ENCODE results near the gene P2RX5. TPM values are rescaled to one million over a fixed set of nuclear protein-coding genes. Genes with fewer than 3 reads are reported as not detected.
A peak's percentile ranks its signal among the peaks of the same experiment; 100 is the strongest.

P2RX5 gene
- total RNA-seq, 2 experiments from 2014 or later, result 69.7 to 77.5 TPM

GRCh38 chr17:3682033-3682432, 13.9 kb downstream of the P2RX5 start:
- Mint-ChIP-seq H3K36me3 (ENCODE audit: low read depth) (peaks cover 11% of the 10 kb centered on the region), H3K4me3 (no peak overlapping the region), H3K27me3 (no peaks in the 10 kb centered on the region), H3K9me3 (ENCODE audit: low read depth) (no peaks in the 10 kb centered on the region), H3K27ac (peak overlapping the region; percentile 4), H3K4me1 (peaks cover 10% of the 10 kb centered on the region)
- intact Hi-C loops (cut with DNase I, micrococcal nuclease), result loop anchor here (2.0 kb wide), 4 partner anchors 29 to 145 kb away; partner anchors contain the start of gene HASPIN (in 2 of the 2)
- ChIA-PET POLR2A (no interaction called here), CTCF (interaction anchor here (0.6 to 1.9 kb wide), 8 partner anchors 11 to 56 kb away, joined by 3 to 22 read pairs (median 3); partner anchors contain the start of genes HASPIN and P2RX5)
- ATAC-seq (no peak), DNase-seq (no peak)

GRCh38 chr17:3681565-3681964, 14.4 kb downstream of the P2RX5 start:
- DNase-seq (no peak), ATAC-seq (no peak)
- no peak overlapping the region for H3K27ac Mint-ChIP-seq
- H3K4me1 Mint-ChIP-seq, result peaks cover 10% of the 10 kb centered on the region
- ChIA-PET POLR2A (no interaction called here), CTCF (no interaction called here)
- intact Hi-C loops (cut with DNase I, micrococcal nuclease), result no loop called here
- no peaks in the 10 kb centered on the region for H3K27me3 Mint-ChIP-seq
- no peak overlapping the region for H3K4me3 Mint-ChIP-seq
- peaks cover 11% of the 10 kb centered on the region for H3K36me3 Mint-ChIP-seq (ENCODE audit: low read depth)
- no peaks in the 10 kb centered on the region for H3K9me3 Mint-ChIP-seq (ENCODE audit: low read depth)

- Mint-ChIP-seq H3K36me3 (ENCODE audit: low read depth) (peaks cover 11% of the 10 kb centered on the region), H3K4me1 (peaks cover 10% of the 10 kb centered on the region), H3K4me3 (no peak overlapping the region), H3K27me3 (no peaks in the 10 kb centered on the region), H3K27ac (no peak overlapping the region), H3K9me3 (ENCODE audit: low read depth) (no peaks in the 10 kb centered on the region)
- intact Hi-C loops (cut with DNase I, micrococcal nuclease), result no loop called here
- ATAC-seq, result no peak
- DNase-seq, result no peak
- ChIA-PET CTCF (no interaction called here), POLR2A (no interaction called here)
Measured at GRCh38 chr17:3681057-3681456, 14.9 kb downstream of the P2RX5 start.

- no peaks in the 10 kb centered on the region for H3K27me3 Mint-ChIP-seq
- peaks cover 10% of the 10 kb centered on the region for H3K4me1 Mint-ChIP-seq
- intact Hi-C loops (cut with DNase I, micrococcal nuclease), result no loop called here
- ATAC-seq (no peak), DNase-seq (no peak)
- H3K9me3 Mint-ChIP-seq (ENCODE audit: low read depth), result no peaks in the 10 kb centered on the region
- H3K4me3 Mint-ChIP-seq, result no peak overlapping the region
- ChIA-PET POLR2A (no interaction called here), CTCF (interaction anchor here (0.7 to 1.2 kb wide), 2 partner anchors 55 to 148 kb away, joined by 3 to 4 read pairs; no protein-coding TSS in a partner anchor)
- peaks cover 9% of the 10 kb centered on the region for H3K36me3 Mint-ChIP-seq (ENCODE audit: low read depth)
- no peak overlapping the region for H3K27ac Mint-ChIP-seq
Measured at GRCh38 chr17:3679531-3680126, 16.3 kb downstream of the P2RX5 start.

- intact Hi-C loops (cut with DNase I, micrococcal nuclease), result no loop called here
- Mint-ChIP-seq H3K36me3 (ENCODE audit: low read depth) (peaks cover 9% of the 10 kb centered on the region), H3K9me3 (ENCODE audit: low read depth) (no peaks in the 10 kb centered on the region), H3K27ac (no peak overlapping the region), H3K27me3 (no peaks in the 10 kb centered on the region), H3K4me3 (no peak overlapping the region), H3K4me1 (peaks cover 10% of the 10 kb centered on the region)
- ChIA-PET POLR2A (no interaction called here), CTCF (interaction anchor here (1.2 kb wide), 2 partner anchors 56 to 59 kb away, joined by 3 read pairs; no protein-coding TSS in a partner anchor)
- no peak for DNase-seq
- no peak for ATAC-seq
Measured at GRCh38 chr17:3678821-3679530, 17.0 kb downstream of the P2RX5 start.

- ChIA-PET POLR2A (no interaction called here), CTCF (interaction anchor here (1.2 kb wide), 2 partner anchors 56 to 59 kb away, joined by 3 read pairs; no protein-coding TSS in a partner anchor)
- no peak overlapping the region for H3K27ac Mint-ChIP-seq
- no peaks in the 10 kb centered on the region for H3K9me3 Mint-ChIP-seq (ENCODE audit: low read depth)
- peaks cover 9% of the 10 kb centered on the region for H3K36me3 Mint-ChIP-seq (ENCODE audit: low read depth)
- no peaks in the 10 kb centered on the region for H3K27me3 Mint-ChIP-seq
- H3K4me1 Mint-ChIP-seq, result peaks cover 9% of the 10 kb centered on the region
- intact Hi-C loops (cut with DNase I, micrococcal nuclease), result no loop called here
- no peak for DNase-seq
- ATAC-seq, result no peak
- H3K4me3 Mint-ChIP-seq, result no peak overlapping the region
Measured at GRCh38 chr17:3678095-3678820, 17.7 kb downstream of the P2RX5 start.

GRCh38 chr17:3675886-3676285, 20.1 kb downstream of the P2RX5 start:
- Mint-ChIP-seq H3K4me1 (peaks cover 5% of the 10 kb centered on the region), H3K9me3 (ENCODE audit: low read depth) (no peaks in the 10 kb centered on the region), H3K4me3 (no peak overlapping the region), H3K27me3 (no peaks in the 10 kb centered on the region), H3K36me3 (ENCODE audit: low read depth) (peaks cover 7% of the 10 kb centered on the region), H3K27ac (no peak overlapping the region)
- ATAC-seq, result no peak
- intact Hi-C loops (cut with DNase I, micrococcal nuclease), result no loop called here
- CTCF ChIA-PET, result interaction anchor here (0.7 to 1.2 kb wide), 2 partner anchors 32 to 62 kb away, joined by 3 read pairs; no protein-coding TSS in a partner anchor
- DNase-seq, result no peak
- POLR2A ChIA-PET, result no interaction called here

GRCh38 chr17:3672571-3672970, 23.4 kb downstream of the P2RX5 start:
- no peak overlapping the region for H3K4me3 Mint-ChIP-seq
- no peak for ATAC-seq
- no peaks in the 10 kb centered on the region for H3K27me3 Mint-ChIP-seq
- intact Hi-C loops (cut with DNase I, micrococcal nuclease), result no loop called here
- H3K36me3 Mint-ChIP-seq (ENCODE audit: low read depth), result peaks cover 15% of the 10 kb centered on the region
- H3K9me3 Mint-ChIP-seq (ENCODE audit: low read depth), result no peaks in the 10 kb centered on the region
- ChIA-PET CTCF (no interaction called here), POLR2A (no interaction called here)
- H3K4me1 Mint-ChIP-seq, result peaks cover 17% of the 10 kb centered on the region
- DNase-seq, result no peak
- no peak overlapping the region for H3K27ac Mint-ChIP-seq

- ChIA-PET POLR2A (interaction anchor here (1.2 kb wide), 1 partner anchor 41 kb away, joined by 5 read pairs; no protein-coding TSS in a partner anchor), CTCF (interaction anchor here (1.0 kb wide), 2 partner anchors 26 to 53 kb away, joined by 3 to 4 read pairs; partner anchors contain the start of gene P2RX5)
- intact Hi-C loops (cut with DNase I, micrococcal nuclease), result loop anchor here in 1 of 2 experiments (1.0 kb wide), 1 partner anchor 25 kb away; no protein-coding TSS in a partner anchor
- H3K4me3 Mint-ChIP-seq, result peak overlapping the region; percentile 97
- H3K4me1 Mint-ChIP-seq, result peaks cover 21% of the 10 kb centered on the region
- H3K9me3 Mint-ChIP-seq (ENCODE audit: low read depth), result no peaks in the 10 kb centered on the region
- peaks cover 14% of the 10 kb centered on the region for H3K36me3 Mint-ChIP-seq (ENCODE audit: low read depth)
- no peak for ATAC-seq
- peak overlapping the region; percentile 94 for H3K27ac Mint-ChIP-seq
- no peak for DNase-seq
- no peaks in the 10 kb centered on the region for H3K27me3 Mint-ChIP-seq
Measured at GRCh38 chr17:3669548-3669947, 26.4 kb downstream of the P2RX5 start.

- H3K4me3 Mint-ChIP-seq, result peak overlapping the region; percentile 97
Measured at GRCh38 chr17:3669085-3669347, 26.9 kb downstream of the P2RX5 start.

More at GRCh38 chr17:3669085-3669347, 26.9 kb downstream of the P2RX5 start:
- Mint-ChIP-seq H3K9me3 (ENCODE audit: low read depth) (no peaks in the 10 kb centered on the region), H3K4me1 (peaks cover 21% of the 10 kb centered on the region), H3K27me3 (no peaks in the 10 kb centered on the region), H3K36me3 (ENCODE audit: low read depth) (peaks cover 14% of the 10 kb centered on the region), H3K27ac (peak overlapping the region; percentile 94)
- ChIA-PET POLR2A (interaction anchor here (0.6 to 0.9 kb wide), 2 partner anchors 51 to 176 kb away, joined by 3 to 4 read pairs; no protein-coding TSS in a partner anchor), CTCF (no interaction called here)
- intact Hi-C loops (cut with DNase I, micrococcal nuclease), result loop anchor here in 1 of 2 experiments (1.0 kb wide), 1 partner anchor 25 kb away; no protein-coding TSS in a partner anchor
- no peak for DNase-seq
- ATAC-seq, result no peak
